Stimulated activated CD8-positive, alpha-beta memory T cell treated with anti-CD3 and anti-CD28 coated beads, Interleukin-12 subunit alpha, Interleukin-12 subunit beta, amount 100 ng/mL, for 4 hours (primary cell): ENCODE data around the gene KCNK2.

ENCODE experiments used
- DNase-seq: peaks from one replicate; pipeline ENCODE4 v3.0.0-alpha.2; 2020; ENCODE audit warnings: low read depth

The KCNK2 gene

DNA sequence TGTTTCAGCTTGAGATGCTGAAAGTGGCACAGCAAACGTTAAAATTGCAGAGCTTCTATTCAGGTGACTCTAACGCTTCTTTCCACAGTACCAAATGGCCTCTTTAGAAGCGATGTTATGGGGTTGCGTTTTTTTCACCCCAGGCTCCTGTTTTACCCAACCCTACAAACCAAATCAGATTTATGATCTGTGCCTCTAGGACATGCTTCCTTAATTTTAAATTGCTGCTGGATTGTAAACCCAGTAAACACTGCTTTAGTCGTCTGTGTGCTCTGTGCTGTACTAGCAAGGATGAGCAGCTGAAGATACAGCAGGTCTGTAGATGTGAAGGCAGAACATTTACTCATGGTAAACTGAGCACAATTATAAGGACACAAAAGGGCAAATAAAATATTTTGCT is 13.0 kb downstream of the KCNK2 start:
- no peak for DNase-seq

DNA sequence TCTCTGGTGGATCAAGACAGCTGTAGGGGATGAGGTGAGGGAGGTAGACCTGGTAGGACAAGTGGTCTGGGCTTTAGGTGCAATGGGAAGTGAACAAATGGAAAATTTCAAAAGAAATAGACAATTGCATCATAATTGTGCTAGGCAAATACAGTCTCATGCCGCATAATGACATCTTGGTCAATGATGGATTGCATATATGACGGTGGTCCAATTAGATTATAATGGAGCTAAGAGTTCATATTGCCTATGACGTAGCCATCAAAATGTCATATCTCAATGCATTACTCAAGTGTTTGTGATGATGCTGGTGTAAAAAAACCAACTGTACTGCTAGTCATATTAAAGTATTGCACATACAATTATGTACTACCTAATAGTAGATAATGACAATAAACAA is 19.0 kb downstream of the KCNK2 start:
- DNase-seq: no peak

DNA sequence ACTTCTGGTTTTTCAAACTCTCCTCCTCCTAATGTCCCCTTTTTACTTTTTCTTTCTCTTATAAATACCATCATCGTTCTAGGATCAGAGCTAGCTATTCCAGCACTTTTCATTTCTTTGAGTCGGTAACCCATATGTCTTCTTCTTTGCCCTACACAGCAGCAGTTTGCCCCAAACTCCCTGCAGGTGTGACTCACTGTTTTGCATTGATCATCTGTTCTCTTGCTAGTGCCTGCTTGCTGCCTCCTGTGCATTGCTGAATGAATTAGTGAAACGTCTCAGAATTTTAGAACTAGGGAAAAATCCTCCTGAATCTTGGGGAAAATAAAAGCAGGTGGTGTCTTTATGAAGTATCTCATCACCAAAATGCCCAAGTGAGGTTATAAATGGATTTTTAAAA is 21.7 kb downstream of the KCNK2 start:
- DNase-seq: no peak

DNA sequence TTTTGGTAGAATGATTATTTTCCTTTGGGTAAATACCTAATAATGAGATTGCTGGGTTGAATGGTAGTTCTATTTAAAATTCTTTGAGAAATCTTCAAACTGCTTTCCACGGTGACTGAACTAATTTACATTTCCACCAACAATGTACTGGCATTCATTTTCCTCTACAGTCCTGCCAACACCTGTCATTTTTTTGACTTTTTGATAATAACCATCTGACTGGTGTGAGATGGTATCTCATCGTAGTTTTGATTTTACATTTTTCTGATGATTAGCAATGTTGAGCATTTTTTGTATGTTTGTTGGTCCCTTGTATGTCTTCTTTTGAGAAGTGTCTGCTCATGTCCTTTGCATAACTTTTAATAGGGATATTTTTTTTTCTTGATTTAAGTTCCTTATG is 23.5 kb downstream of the KCNK2 start:
- no peak for DNase-seq

DNA sequence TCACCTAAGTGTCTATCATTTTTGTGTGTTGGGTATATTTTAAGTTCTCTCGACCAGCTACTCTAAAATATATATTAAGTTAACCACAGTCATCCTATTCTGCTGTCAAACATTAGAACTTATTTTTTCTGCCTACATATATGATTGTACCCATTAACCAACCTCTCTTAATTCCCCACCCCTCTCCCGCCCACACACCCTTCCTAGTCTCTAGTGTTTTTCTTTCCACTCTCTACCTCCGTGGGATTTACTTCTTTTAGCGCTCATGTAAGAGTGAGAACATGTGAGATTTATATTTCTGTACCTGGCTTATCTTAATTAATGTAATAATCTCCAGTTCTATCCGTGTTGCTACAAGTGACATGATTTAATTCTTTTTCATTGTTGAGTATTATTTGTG is 26.6 kb downstream of the KCNK2 start:
- no peak for DNase-seq

GRCh38 chr1:215111916-215112315 is 29.4 kb downstream of the KCNK2 start:
- DNase-seq: no peak

DNA sequence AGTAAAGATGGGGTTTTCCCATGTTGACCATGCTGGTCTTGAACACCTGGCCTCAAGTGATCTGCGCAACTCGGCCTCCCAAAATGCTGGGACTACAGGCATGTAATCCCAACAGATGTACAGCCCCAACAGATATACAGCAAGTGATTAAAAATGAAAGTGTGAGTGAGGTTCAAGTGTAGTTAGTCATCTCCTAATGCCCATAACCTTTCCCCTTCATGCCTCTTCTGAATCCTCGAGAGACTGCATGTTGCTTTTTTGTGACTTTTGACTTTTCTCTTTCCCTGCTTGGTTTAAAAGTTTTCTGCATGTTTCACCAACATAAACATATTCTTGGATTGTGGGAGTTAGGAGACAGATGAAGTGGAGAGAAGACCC is 31.2 kb downstream of the KCNK2 start:
- DNase-seq: no peak

GRCh38 chr1:215114154-215114933 is 31.8 kb downstream of the KCNK2 start:
- no peak for DNase-seq

- no peak for DNase-seq
Observed at GRCh38 chr1:215115760-215116159, 33.2 kb downstream of the KCNK2 start.

DNA sequence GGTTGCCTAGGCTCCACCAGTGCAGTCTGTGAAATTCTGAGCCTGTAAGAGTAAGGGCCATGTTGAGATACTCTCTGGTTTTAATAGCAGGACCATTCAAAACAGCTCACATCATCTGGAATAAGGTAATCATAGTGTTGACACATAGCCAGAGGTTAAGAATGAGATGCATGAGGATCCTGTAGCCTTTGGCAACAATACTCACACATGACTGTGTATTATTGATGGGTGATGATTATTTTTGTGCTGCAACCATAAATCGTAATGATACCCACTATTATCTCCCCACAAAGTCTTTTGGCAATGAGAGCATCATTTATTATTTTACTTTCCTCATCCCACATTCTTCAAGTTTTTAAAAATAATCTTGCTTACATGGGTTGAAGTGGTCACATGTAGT is 35.5 kb downstream of the KCNK2 start:
- no peak for DNase-seq

DNA sequence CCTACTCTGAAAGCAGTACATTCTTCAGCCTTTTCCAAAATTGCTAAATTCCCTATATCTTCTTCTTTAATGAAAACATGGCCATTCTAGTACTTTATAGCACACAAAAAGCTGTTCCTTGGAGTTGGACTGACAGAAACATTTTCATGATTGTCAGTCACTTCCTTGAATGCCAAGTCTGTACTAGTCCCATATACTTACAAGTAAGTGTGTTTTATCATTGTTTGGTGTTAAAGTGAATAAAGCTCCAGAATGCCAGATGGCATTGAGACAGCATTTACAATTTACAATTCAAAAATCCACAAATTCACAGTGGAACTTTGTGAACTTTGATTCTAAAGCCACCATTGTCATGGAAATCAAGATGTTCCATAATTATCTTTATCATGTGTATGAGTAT is 36.5 kb downstream of the KCNK2 start:
- no peak for DNase-seq

DNA sequence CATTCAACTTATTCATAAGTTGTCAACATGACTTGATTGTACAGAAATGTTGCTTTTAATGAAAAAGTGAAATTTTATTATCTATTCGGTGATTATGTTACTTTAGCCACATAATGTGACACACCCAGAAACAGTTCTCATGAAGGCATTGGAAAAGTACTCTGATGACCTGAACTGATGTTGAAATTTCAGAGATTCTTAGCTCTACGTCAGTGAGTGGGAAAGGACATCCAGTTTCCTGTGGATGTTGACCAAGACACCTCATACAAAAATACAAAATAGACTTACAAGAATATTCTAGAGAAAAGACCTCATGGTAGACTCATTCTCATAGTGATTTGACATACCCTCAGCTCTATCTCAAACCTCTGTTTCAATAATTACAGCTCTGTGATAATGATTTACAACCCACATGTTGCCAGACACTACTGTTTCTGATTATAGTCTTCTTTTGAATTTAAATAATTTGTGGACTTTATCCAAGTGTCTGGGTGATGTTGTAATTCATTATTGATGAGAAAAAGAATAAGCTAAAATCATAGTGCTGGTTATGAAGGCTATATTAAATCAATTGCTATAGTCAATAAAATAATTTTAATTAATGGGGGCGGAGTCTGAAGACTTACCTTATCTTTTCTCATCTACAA is 37.3 kb downstream of the KCNK2 start:
- no peak for DNase-seq

- no peak for DNase-seq
Observed at GRCh38 chr1:215128504-215128903, 46.0 kb downstream of the KCNK2 start.

- DNase-seq: no peak
Observed at GRCh38 chr1:215131291-215131690, 48.8 kb downstream of the KCNK2 start.

DNA sequence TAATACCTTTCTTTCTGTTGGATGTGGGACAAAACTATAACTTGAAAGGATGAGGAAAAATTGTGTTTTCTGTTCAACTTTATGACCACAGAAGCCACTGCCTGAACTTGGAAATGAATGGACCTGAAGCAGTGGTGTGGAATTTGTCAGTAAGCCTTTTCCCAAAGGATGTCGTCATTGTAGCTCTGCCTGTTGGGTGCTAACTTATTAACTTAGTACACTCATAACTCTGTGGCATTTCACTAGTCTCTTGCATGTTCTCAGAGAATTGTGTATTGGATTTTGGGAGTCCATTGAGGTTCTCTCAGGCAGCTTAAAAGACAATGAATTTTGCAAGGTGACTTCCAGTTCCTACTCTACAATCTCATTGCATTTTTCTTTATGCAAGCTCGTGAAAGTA is 49.6 kb downstream of the KCNK2 start:
- no peak for DNase-seq

GRCh38 chr1:215133532-215133931 is 51.0 kb downstream of the KCNK2 start:
- DNase-seq: no peak

GRCh38 chr1:215137985-215138384 is 55.4 kb downstream of the KCNK2 start:
- DNase-seq: no peak

GRCh38 chr1:215140135-215140534 is 57.6 kb downstream of the KCNK2 start:
- no peak for DNase-seq

DNA sequence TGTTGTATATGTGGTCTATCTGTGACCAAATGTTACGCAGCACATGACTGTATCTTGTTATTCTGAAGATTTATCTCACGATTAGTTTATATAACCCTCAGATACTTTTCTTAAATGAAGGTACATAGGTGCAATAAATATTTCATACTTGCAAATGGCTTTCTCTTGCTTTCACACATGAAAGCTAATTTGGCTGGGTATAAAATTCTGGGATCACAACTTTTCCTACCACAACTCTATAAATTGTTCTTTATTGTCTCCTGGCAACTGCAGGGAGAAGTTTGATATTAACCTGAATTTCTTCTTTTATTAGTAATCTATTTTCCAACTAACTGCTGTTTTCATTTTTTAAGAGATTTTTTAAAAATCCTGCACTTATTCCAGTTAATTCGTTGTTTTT is 58.9 kb downstream of the KCNK2 start:
- no peak for DNase-seq

GRCh38 chr1:215143497-215143896 is 61.0 kb downstream of the KCNK2 start:
- DNase-seq: no peak

DNA sequence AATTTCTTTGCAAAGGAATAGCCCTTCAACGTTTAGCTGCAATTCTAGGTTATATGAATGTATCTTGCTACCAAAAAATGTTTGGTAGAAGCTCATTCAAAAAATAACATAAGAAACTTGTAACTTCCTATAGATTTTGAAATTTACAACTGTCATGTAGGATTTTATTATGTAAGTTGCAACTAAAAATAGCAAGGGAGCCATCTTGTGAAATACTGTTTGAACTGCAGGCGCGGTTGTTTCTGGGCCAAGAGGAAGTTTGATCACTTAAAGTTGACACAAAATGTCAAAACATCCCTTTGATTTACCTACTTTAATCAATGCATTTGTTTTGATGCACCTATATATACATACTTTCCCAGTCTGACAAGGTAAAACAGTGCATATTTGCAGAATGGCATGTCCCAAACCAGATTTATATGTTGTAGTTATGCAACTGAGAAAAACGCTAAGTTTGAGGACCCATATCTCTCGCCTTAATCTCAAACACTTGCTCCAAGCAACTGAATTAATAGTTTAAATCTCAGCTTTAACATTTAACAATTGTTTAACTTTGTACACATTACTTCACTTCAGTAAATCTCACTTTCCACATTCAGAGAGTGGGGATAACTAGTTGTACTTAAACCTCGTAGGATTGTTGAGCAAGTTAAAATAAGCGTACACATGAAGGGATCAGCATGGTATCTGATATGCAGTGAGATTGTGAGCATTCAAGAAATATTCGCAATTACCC is 63.9 kb downstream of the KCNK2 start:
- no peak for DNase-seq

DNA sequence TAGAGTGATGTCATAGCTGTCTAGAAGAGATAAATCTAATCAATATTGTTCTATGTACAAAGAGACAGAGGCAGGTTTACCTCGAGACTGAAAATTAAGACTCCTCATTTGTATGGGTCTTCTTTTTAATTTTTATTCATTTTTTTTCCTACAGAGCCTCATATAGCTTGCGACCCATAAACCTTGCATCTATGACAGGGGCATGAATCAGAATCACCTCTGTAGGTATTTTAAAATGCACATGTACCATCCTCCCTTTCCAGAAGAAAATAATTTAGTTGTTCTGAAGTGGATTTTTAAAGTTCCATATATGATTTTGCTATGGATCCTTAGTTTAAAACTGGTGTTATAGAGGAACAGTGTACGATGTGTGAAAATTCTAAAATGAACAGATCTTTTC is 64.5 kb downstream of the KCNK2 start:
- no peak for DNase-seq

DNA sequence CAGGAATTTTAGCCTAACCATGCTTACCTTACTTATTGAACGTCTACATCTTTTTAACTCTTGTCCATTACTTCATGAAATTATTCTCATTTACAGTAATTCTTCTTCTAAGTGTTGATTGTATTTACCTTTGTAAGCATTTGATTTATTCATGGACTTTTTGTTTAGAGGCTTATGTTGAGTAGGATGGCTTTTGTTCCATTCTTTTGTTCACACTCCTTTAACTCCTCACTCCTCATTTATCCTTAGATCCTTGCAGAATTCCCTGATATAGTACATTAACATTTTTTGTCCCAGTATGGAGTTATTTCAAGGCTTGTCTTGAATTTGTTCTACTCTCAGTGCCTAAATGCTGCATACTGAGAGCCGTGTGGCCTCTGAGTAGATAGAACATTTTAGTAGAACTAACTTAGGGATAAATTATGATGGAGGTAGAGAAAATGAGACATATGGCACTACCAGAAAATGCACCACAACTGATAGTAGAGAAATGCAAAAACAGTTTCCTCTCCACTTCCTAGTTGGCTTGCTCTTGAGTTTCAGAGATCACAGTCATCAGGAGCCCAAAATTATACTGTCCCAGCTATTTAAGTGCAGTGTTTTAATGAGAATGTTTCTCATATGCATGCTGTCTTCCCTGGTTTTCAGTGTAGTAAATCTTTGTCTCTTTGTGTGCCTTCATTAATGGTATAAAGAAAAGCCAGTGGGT is 69.5 kb downstream of the KCNK2 start:
- no peak for DNase-seq
